GM23338 (cell line): ENCODE data around the gene GDE1. TPM values are rescaled to one million over a fixed set of nuclear protein-coding genes. Genes with fewer than 3 reads are reported as not detected.

ENCODE experiments used
- ATAC-seq: fragments of 200-7000 bp; cut with Tn5 transposase; 3 replicates; pipeline ENCODE4 v1.9.1; 2020
- DNase-seq: peaks from one replicate; pipeline ENCODE4 v3.0.0-alpha.2; 2015; ENCODE audit warnings: low spot score
- H2AFZ ChIP-seq: fragments of 200-600 bp; sonication (generic); 2 replicates; pipeline ENCODE4 v1.8.0; 2016; ENCODE audit warnings: antibody characterized with exemption, mild to moderate bottlenecking, moderate library complexity
- H3F3A ChIP-seq: fragments of 200-600 bp; sonication (generic); replicated peaks from 2 replicates; pipeline ENCODE4 v1.8.0; 2017; ENCODE audit warnings: antibody characterized with exemption, mixed run types, low read depth
- H3K27ac ChIP-seq: fragments of 200-600 bp; sonication (generic); 2 replicates; pipeline ENCODE4 v1.6.1; 2016; ENCODE audit warnings: low read depth
- H3K27me3 ChIP-seq: fragments of 200-600 bp; sonication (generic); 2 replicates; pipeline ENCODE4 v1.8.0; 2016; ENCODE audit warnings: mild to moderate bottlenecking, mixed run types, moderate library complexity; ENCODE audit not compliant: insufficient read depth
- H3K36me3 ChIP-seq: fragments of 200-600 bp; sonication (generic); 2 replicates; pipeline ENCODE4 v1.8.0; 2016; ENCODE audit warnings: mild to moderate bottlenecking; ENCODE audit not compliant: insufficient read depth
- H3K4me1 ChIP-seq: fragments of 200-600 bp; sonication (generic); 2 replicates; pipeline ENCODE4 v1.8.0; 2016; ENCODE audit warnings: mild to moderate bottlenecking, moderate library complexity; ENCODE audit not compliant: insufficient read depth
- H3K4me2 ChIP-seq: fragments of 200-600 bp; sonication (generic); 2 replicates; pipeline ENCODE4 v1.7.1; 2017; ENCODE audit warnings: mixed run types
- H3K4me3 ChIP-seq: fragments of 200-600 bp; sonication (generic); 2 replicates; pipeline ENCODE4 v1.6.1; 2016; ENCODE audit warnings: mixed run types
- H3K79me2 ChIP-seq: fragments of 200-600 bp; sonication (generic); replicated peaks from 2 replicates; pipeline ENCODE4 v1.8.0; 2017; ENCODE audit warnings: mild to moderate bottlenecking; ENCODE audit not compliant: insufficient read depth
- H3K9me2 ChIP-seq: fragments of 200-600 bp; sonication (generic); 2 replicates; pipeline ENCODE4 v1.8.0; 2017; ENCODE audit not compliant: insufficient read depth
- H4K20me1 ChIP-seq: fragments of 200-600 bp; sonication (generic); replicated peaks from 2 replicates; pipeline ENCODE4 v1.8.0; 2017; ENCODE audit warnings: mild to moderate bottlenecking; ENCODE audit not compliant: insufficient read depth
- H3K27ac Mint-ChIP-seq: 2 replicates; pipeline ENCODE4 v1.8.0; 2020; ENCODE audit warnings: inconsistent platforms, mild to moderate bottlenecking, moderate library complexity, mixed read lengths
- H3K27me3 Mint-ChIP-seq: 3 replicates; pipeline ENCODE4 v1.8.0; 2022; ENCODE audit warnings: low read depth, mild to moderate bottlenecking, moderate library complexity, mixed read lengths, inconsistent platforms; ENCODE audit not compliant: insufficient read depth, poor library complexity
- H3K36me3 Mint-ChIP-seq: 3 replicates; pipeline ENCODE4 v1.8.0; 2021; ENCODE audit warnings: low read depth, mild to moderate bottlenecking, inconsistent platforms, moderate library complexity, mixed read lengths
- H3K4me1 Mint-ChIP-seq: 3 replicates; pipeline ENCODE4 v1.8.0; 2020; ENCODE audit warnings: mild to moderate bottlenecking, inconsistent platforms, mixed read lengths
- H3K4me3 Mint-ChIP-seq: 3 replicates; pipeline ENCODE4 v1.8.0; 2021; ENCODE audit warnings: moderate library complexity, mild to moderate bottlenecking, inconsistent platforms, mixed read lengths
- H3K9me3 Mint-ChIP-seq: 3 replicates; pipeline ENCODE4 v1.8.0; 2020; ENCODE audit warnings: moderate library complexity, mild to moderate bottlenecking, inconsistent platforms, mixed read lengths
- CREB1 ChIP-seq: fragments of 250-450 bp; sonication (Bioruptor Pico); IDR thresholded peaks from 2 replicates; pipeline ENCODE4 v1.5.0; 2020; ENCODE audit warnings: low read depth, mild to moderate bottlenecking, moderate library complexity
- CTCF ChIP-seq, 2 experiments: fragments of 200-600 bp in 1 of 2; sonication (generic) in 1 of 2; conservative IDR thresholded peaks; 2 replicates each; pipeline versions ENCODE4 v1.5.1 to v1.6.1; 2016 to 2017; ENCODE audit warnings: antibody characterized with exemption in 2 of 2, low read depth in 2 of 2, mild to moderate bottlenecking in 2 of 2, moderate library complexity in 1 of 2
- ETS1 ChIP-seq: IDR thresholded peaks from 2 replicates; pipeline ENCODE4 v1.6.1; 2016; ENCODE audit warnings: antibody characterized with exemption
- EZH2 ChIP-seq: fragments of 200-600 bp; sonication (generic); IDR thresholded peaks from one replicate; pipeline ENCODE4 v1.8.0; 2017; ENCODE audit warnings: antibody characterized with exemption, mild to moderate bottlenecking, low read depth; ENCODE audit not compliant: unreplicated experiment
- EZH2phosphoT487 ChIP-seq: fragments of 200-600 bp; sonication (generic); IDR thresholded peaks from one replicate; pipeline ENCODE4 v1.8.1; 2018; ENCODE audit warnings: antibody characterized with exemption; ENCODE audit not compliant: unreplicated experiment
- JUNB ChIP-seq: IDR thresholded peaks from one replicate; pipeline ENCODE4 v1.6.1; 2016; ENCODE audit warnings: antibody characterized with exemption; ENCODE audit not compliant: unreplicated experiment
- NANOG ChIP-seq: IDR thresholded peaks from 2 replicates; pipeline ENCODE4 v1.6.1; 2016; ENCODE audit warnings: antibody characterized with exemption, borderline replicate concordance
- POLR2AphosphoS5 ChIP-seq: IDR thresholded peaks from 2 replicates; pipeline ENCODE4 v1.6.1; 2016; ENCODE audit warnings: antibody characterized with exemption, low read depth
- REST ChIP-seq: IDR thresholded peaks from one replicate; pipeline ENCODE4 v1.6.1; 2018; ENCODE audit warnings: antibody characterized with exemption; ENCODE audit not compliant: unreplicated experiment
- STAT1 ChIP-seq: IDR thresholded peaks from one replicate; pipeline ENCODE4 v1.6.1; 2016; ENCODE audit warnings: antibody characterized with exemption; ENCODE audit not compliant: unreplicated experiment
- ZNF114 ChIP-seq: fragments of 250-450 bp; sonication (Bioruptor Pico); IDR thresholded peaks from 2 replicates; pipeline ENCODE4 v1.5.0; 2020; ENCODE audit warnings: mild to moderate bottlenecking, moderate library complexity
- ZNF331 ChIP-seq: fragments of 250-450 bp; sonication (Bioruptor Pico); IDR thresholded peaks from 2 replicates; pipeline ENCODE4 v1.5.0; 2020; ENCODE audit warnings: low read depth, mild to moderate bottlenecking, moderate library complexity
- polyA plus RNA-seq: library from polyadenylated mRNA; unstranded; fragments of >200 nt; fragmentation: Nextera tagmentation; extraction: Ambion mirVana; gene quantifications from 2 replicates; pipeline ENCODE4 v1.2.1, GENCODE V29; 2016
- total RNA-seq: library from RNA; depleted of rRNA; stranded (reverse); fragments of >200 nt; shearing (Covaris generic); gene quantifications from 2 replicates; pipeline ENCODE4 v1.2.3, GENCODE V29; 2014

Gene GDE1
- total and polyA plus RNA-seq, 2 experiments from 2014 or later: 30.0 to 69.3 TPM

GRCh38 chr16:19524356-19524615 is 2.4 kb upstream of the GDE1 start:
- no peak for ATAC-seq
- Histone ChIP-seq H3K36me3 (peaks cover 7% of the 10 kb centered on the region; the same call in 1 of the 2 replicates), H3K4me2 (peak overlapping the region; percentile 84), H4K20me1 (peaks cover 7% of the 10 kb centered on the region; the same call in 1 of the 2 replicates), H3K4me3 (peak overlapping the region; percentile 77), H3K4me1 (peaks cover 30% of the 10 kb centered on the region), H2AFZ (peak overlapping the region; percentile 66), H3F3A (no peaks in the 10 kb centered on the region), H3K27ac (peak overlapping the region; percentile 87; the same call in 1 of the 2 replicates), H3K27me3 (no peaks in the 10 kb centered on the region), H3K9me2 (no peaks in the 10 kb centered on the region), H3K79me2 (peaks cover 45% of the 10 kb centered on the region)
- Mint-ChIP-seq H3K27ac (no peak overlapping the region), H3K27me3 (peaks cover 3% of the 10 kb centered on the region), H3K4me3 (peak overlapping the region; percentile 97), H3K4me1 (peaks cover 31% of the 10 kb centered on the region), H3K36me3 (peaks cover 9% of the 10 kb centered on the region; the same call in 2 of the 3 replicates), H3K9me3 (no peaks in the 10 kb centered on the region)
- TF ChIP-seq JUNB: no peak
- TF ChIP-seq EZH2: no peak
- no peak for TF ChIP-seq ZNF331
- no peak for TF ChIP-seq CREB1
- TF ChIP-seq EZH2phosphoT487: no peak
- TF ChIP-seq POLR2AphosphoS5: no peak
- no peak for TF ChIP-seq REST
- TF ChIP-seq ETS1: no peak
- DNase-seq: no peak

- no peaks in the 10 kb centered on the region for H3K9me3 Mint-ChIP-seq
- Histone ChIP-seq H3F3A (no peaks in the 10 kb centered on the region), H3K4me2 (peak within 1 kb of the TSS; percentile 84), H3K79me2 (peaks cover 51% of the 10 kb centered on the region), H3K9me2 (no peaks in the 10 kb centered on the region), H3K4me1 (peaks cover 30% of the 10 kb centered on the region), H4K20me1 (peaks cover 11% of the 10 kb centered on the region), H3K36me3 (peaks cover 7% of the 10 kb centered on the region; the same call in 1 of the 2 replicates), H3K4me3 (peak within 1 kb of the TSS; percentile 77), H3K27ac (peak within 1 kb of the TSS; percentile 87; the same call in 1 of the 2 replicates), H2AFZ (peak within 1 kb of the TSS; percentile 66), H3K27me3 (no peaks in the 10 kb centered on the region)
- H3K27me3 Mint-ChIP-seq: peaks cover 3% of the 10 kb centered on the region
- ATAC-seq (peak; percentile 80), DNase-seq (peak; percentile 99)
- H3K4me3 Mint-ChIP-seq: peak within 1 kb of the TSS; percentile 97
- peaks cover 6% of the 10 kb centered on the region; the same call in 1 of the 3 replicates for H3K36me3 Mint-ChIP-seq
- H3K27ac Mint-ChIP-seq: peak within 1 kb of the TSS; percentile 89
- peaks cover 31% of the 10 kb centered on the region for H3K4me1 Mint-ChIP-seq
- TF ChIP-seq REST (no peak), CTCF (conservative IDR thresholded peaks at IDR 0.05; ENCODE audit: low read depth in 2 of 2) (no peak), POLR2AphosphoS5 (peak; percentile 55; the same call in 1 of the 2 replicates), STAT1 (no peak), NANOG (no peak), JUNB (no peak), ZNF114 (CRISPR knock-in tag) (no peak), CREB1 (peak; percentile 95), ZNF331 (no peak)
These were observed 1.9 kb upstream of the GDE1 start, which contains the start of gene CCP110 for GRCh38 chr16:19523559-19524355. Gene CCP110, plus strand, starts transcription at chr16:19523942. Its CDS starts 3,940 bp downstream, at chr16:19527882.
